PC-9 (cell line): ENCODE results near the gene SLC38A3.

Experiments
- EZH2 ChIP-seq: fragments of 200-600 bp; sonication (generic); IDR thresholded peaks from 2 replicates; pipeline ENCODE4 v1.8.0; 2017; ENCODE audit warnings: antibody characterized with exemption, low read depth
- TF ChIP-seq, protein P1 (sequence below): fragments of 200-600 bp; sonication (generic); conservative IDR thresholded peaks from 2 replicates; pipeline ENCODE4 v1.6.1; 2017; ENCODE audit warnings: mixed run types, antibody characterized with exemption, mild to moderate bottlenecking, moderate library complexity

GRCh38 chr3:50189274-50189673 is 15.8 kb upstream of the SLC38A3 start:
- TF ChIP-seq, protein P1, sequence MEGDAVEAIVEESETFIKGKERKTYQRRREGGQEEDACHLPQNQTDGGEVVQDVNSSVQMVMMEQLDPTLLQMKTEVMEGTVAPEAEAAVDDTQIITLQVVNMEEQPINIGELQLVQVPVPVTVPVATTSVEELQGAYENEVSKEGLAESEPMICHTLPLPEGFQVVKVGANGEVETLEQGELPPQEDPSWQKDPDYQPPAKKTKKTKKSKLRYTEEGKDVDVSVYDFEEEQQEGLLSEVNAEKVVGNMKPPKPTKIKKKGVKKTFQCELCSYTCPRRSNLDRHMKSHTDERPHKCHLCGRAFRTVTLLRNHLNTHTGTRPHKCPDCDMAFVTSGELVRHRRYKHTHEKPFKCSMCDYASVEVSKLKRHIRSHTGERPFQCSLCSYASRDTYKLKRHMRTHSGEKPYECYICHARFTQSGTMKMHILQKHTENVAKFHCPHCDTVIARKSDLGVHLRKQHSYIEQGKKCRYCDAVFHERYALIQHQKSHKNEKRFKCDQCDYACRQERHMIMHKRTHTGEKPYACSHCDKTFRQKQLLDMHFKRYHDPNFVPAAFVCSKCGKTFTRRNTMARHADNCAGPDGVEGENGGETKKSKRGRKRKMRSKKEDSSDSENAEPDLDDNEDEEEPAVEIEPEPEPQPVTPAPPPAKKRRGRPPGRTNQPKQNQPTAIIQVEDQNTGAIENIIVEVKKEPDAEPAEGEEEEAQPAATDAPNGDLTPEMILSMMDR, result peak; percentile 77
- no peak for TF ChIP-seq EZH2
